ENCODE data around the gene SLC7A7.
"Not testable (repeated sequence)": the region's sequence is repeated elsewhere in the genome, so short reads cannot be mapped to it uniquely, and the experiment has no call there.

The SLC7A7 gene

DNA sequence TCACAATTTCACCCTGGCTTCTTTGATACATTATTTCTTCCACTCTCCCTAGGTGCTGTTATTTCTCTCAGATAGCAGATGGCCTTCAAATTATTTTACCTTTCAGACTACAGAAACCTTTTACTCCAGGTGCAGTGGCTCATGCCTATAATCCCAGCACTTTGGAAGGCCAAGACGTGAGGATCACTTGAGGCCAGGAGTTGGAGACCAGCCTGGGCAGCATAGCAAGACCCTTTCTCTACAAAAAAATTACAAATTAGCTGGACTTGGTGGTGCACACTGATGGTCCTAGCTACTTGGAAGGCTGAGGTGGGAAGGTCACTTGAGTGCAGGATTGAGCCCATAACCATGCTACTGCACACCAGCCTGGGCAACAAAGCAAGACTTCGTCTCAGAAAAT lies 23.1 kb downstream of the SLC7A7 start:
- no peak for DNase-seq (ENCODE audit: low spot score)

DNA sequence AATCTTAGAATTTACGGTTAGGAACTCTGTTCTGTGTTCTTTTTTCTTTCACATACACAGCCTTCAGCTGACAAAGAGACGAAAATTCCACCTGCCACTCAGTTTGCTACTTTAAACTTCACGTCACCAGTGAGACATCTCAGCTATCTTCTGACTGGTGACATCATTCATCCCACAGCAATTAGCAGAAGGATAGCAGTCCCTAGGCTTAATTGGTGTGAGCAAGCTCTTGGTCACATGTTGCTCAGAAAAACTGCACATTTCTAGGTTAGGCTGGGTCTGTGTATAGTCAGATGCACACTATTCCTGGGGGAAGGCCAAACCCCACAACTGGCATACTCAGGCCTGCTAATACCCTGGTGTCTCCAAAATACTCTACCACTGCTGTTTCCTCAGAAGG lies 23.9 kb downstream of the SLC7A7 start:
- DNase-seq (ENCODE audit: low spot score): no peak

DNA sequence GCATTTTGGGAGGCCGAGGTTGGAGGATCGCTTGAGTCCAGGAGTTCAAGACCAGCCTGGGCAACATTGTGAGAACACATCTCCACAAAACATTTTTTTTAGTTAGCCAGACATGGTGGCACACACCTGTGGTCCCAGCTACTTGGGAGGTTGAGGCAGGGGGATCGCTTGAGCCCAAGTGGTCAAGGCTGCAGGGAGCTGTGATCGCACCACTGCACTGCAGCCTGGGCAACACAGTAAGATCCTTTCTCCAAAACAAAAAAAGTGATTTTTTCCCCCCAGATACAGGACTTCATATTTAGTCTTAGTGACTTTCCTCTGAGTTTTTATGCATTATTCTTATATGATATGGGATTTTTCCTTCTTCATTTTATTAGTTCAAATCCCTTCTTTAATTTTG lies 28.6 kb downstream of the SLC7A7 start:
- no peak for DNase-seq (ENCODE audit: low spot score)

- no peak for DNase-seq (ENCODE audit: low spot score)
Observed at GRCh38 chr14:22781301-22781991, 33.8 kb downstream of the SLC7A7 start.

- DNase-seq (ENCODE audit: low spot score): no peak
Observed at GRCh38 chr14:22780941-22781300, 34.3 kb downstream of the SLC7A7 start.

DNA sequence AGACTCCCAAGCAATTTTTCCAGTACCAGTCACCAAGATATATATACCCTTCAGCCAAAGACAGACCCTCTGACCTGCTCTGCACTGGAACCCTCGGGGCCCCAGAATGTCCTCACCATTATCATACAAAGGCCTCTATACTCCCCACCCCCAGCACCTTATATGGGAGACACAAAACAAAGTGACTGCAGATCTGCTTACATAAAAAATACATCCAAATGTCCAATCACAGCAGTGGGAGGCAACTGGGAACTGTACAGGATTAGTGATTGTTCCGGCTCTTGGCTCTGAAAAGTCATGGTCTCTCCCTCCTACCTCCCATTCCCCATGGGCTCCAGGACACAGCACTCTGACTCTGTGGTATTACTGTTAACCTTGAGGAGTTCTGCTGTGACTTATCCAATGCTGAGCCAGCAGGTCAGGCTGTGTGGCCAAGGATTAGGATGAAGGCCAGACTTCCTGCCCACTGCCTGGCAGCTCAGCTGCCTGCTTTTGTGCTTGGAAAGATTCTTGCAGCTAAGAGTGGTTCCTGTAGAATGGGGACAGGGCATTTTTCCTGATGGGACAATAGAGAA lies 35.0 kb downstream of the SLC7A7 start:
- no peak for DNase-seq (ENCODE audit: low spot score)

- DNase-seq (ENCODE audit: low spot score): no peak
Observed at GRCh38 chr14:22778084-22778483, 37.2 kb downstream of the SLC7A7 start.

GRCh38 chr14:22776849-22777248 lies 38.4 kb downstream of the SLC7A7 start:
- not testable (repeated sequence) for DNase-seq (ENCODE audit: low spot score)

- DNase-seq (ENCODE audit: low spot score): no peak
Observed at GRCh38 chr14:22776215-22776614, 39.0 kb downstream of the SLC7A7 start.

DNA sequence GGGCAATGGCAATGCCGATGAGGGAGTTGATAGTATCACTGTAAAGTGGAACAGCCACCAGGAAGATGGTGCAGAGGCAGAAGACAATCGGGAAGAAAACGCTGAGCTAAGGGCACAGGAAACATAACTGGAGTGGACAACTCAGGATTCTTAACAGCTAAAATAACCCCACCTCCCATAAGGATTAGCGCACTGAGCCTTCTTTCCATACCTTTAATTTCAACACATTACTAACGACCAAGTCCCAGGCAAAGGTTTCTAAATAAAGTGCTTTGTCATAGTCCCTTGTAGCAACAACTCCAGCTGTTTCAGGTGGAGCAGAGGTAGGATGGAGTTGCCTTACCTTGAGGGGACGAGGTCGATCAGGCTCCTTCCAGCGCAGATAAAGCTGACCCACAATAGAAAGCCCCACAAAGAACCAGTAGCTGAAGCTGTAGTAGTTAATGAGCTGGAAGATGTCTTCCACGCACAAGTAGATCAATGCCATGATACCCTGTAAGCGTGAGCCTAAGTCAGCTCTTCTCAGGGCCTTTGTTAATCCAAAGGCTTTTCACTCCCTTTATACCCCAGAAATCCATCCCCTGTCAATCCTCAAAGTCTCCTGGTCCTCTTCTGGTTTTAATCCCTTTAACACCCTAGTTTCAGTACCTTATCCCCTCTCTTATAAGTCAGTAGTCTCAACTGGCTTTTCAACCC lies 41.1 kb downstream of the SLC7A7 start:
- no peak for DNase-seq (ENCODE audit: low spot score)

- DNase-seq (ENCODE audit: low spot score): no peak
Observed at GRCh38 chr14:22773162-22774010, 41.8 kb downstream of the SLC7A7 start.

DNA sequence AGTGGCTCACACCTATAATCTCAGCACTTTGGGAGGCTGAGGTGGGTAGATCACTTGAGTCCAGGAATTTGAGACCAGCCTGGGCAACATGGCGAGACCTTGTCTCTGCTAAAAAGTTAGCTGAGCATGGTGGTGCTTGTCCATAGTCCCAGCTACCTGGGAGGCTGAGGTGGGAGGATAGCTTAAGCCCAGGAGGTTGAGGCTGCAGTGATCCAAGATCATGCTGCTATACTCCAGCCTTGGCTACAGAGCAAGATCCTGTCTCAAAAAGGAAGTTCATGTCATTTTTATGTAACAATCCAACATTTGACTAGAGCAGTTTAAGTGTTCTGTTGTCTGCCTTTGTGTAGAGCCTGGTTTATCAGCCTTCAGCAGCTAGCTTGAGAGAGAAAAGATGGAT lies 42.5 kb downstream of the SLC7A7 start:
- DNase-seq (ENCODE audit: low spot score): no peak

DNA sequence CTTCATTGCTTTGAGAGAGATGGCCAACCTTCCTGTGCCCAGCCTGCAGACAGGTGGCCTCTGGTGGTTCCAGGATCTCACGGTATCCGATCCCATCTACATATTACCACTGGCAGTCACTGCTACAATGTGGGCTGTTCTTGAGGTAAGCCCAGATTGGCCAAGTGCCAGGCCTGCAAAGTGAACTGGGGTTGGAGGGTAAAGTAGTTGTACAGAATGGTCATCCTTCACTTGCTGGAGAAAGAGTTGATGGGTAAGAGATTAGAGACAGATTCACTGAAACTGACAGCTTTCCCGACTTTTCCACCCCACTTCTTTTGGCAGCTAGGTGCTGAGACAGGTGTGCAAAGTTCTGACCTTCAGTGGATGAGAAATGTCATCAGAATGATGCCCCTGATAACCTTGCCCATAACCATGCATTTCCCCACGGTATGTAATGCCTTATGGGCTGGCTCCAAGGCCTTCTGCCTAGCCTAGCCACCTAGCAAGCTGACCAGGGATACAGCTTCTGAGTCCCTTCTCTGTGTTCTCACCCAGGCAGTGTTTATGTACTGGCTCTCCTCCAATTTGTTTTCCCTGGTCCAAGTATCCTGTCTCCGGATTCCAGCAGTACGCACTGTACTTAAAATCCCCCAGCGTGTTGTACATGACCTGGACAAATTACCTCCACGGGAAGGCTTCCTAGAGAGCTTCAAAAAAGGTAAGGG lies 44.6 kb downstream of the SLC7A7 start:
- DNase-seq (ENCODE audit: low spot score): no peak

- DNase-seq (ENCODE audit: low spot score): no peak
Observed at GRCh38 chr14:22769369-22769768, 45.9 kb downstream of the SLC7A7 start.

GRCh38 chr14:22768947-22769346 lies 46.3 kb downstream of the SLC7A7 start:
- no peak for DNase-seq (ENCODE audit: low spot score)

- DNase-seq (ENCODE audit: low spot score): no peak
Observed at GRCh38 chr14:22767323-22767589, 48.0 kb downstream of the SLC7A7 start.

GRCh38 chr14:22766457-22767322 lies 48.5 kb downstream of the SLC7A7 start, which contains the start of gene OXA1L:
OXA1L (plus strand) TSS chr14:22766688; CDS start chr14:22766702, 14 bp downstream.
- peak; percentile 97 for DNase-seq (ENCODE audit: low spot score)

- DNase-seq (ENCODE audit: low spot score): no peak
Observed at GRCh38 chr14:22764382-22764781, 50.9 kb downstream of the SLC7A7 start.

GRCh38 chr14:22761734-22762133 lies 53.5 kb downstream of the SLC7A7 start:
- no peak for DNase-seq (ENCODE audit: low spot score)

GRCh38 chr14:22757972-22758650 lies 57.1 kb downstream of the SLC7A7 start:
- not testable (repeated sequence) for DNase-seq (ENCODE audit: low spot score)

DNA sequence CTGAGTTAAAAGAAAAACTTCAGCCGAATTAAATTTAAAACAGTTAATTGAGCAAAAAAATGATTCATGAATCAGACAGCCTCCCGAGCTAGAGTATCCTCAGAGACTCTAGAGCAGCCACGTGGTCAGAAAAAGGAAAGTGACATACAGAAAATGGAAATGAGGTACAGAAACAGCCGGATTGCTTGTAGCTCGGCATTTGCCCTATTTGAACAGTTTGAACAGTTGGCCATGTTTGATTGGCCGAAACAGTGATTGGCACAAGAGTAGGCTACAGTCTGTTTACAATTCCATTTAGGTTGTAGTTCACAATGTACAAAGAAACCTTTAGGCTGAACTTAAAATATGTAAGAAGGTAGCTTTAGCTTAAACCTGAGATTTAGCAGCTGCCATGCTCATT lies 61.6 kb downstream of the SLC7A7 start:
- DNase-seq (ENCODE audit: low spot score): no peak

All from cerebellar cortex (tissue), 1 donor.